Activated B cell treated with CpG ODN at 0.5 μM for 24 hours (primary cell): ENCODE data around the gene ARHGEF5. TPM values are rescaled to one million over a fixed set of nuclear protein-coding genes. Genes with fewer than 3 reads are reported as not detected.
"Not testable (repeated sequence)": the region's sequence is repeated elsewhere in the genome, so short reads cannot be mapped to it uniquely, and the experiment has no call there.

ENCODE experiments used
- ATAC-seq: fragments of 200-7000 bp; cut with Tn5 transposase; one replicate; pipeline ENCODE4 v1.10.0; 2021; ENCODE audit warnings: low read depth, mild to moderate bottlenecking, moderate library complexity
- CTCF ChIA-PET: fragments of 350-600 bp; sonication (Branson Sonifier 250); formaldehyde crosslinking; loops from one replicate; lab custom pipeline; 2021; ENCODE audit warnings: antibody characterized with exemption; lab: Charles Lee
- POLR2A ChIA-PET: fragments of 350-600 bp; sonication (Branson Sonifier 250); formaldehyde crosslinking; loops from one replicate; lab custom pipeline; 2021; ENCODE audit warnings: antibody characterized with exemption; lab: Charles Lee
- DNase-seq: peaks from one replicate; pipeline ENCODE4 v3.0.0; 2022
- H3K27ac Mint-ChIP-seq: one replicate; pipeline ENCODE4 v1.8.0; 2020; ENCODE audit warnings: mixed read lengths
- H3K27me3 Mint-ChIP-seq: one replicate; pipeline ENCODE4 v1.8.0; 2021; ENCODE audit warnings: mixed read lengths
- H3K36me3 Mint-ChIP-seq: one replicate; pipeline ENCODE4 v1.8.0; 2021; ENCODE audit warnings: low read depth, mixed read lengths
- H3K4me1 Mint-ChIP-seq: one replicate; pipeline ENCODE4 v1.8.0; 2021; ENCODE audit warnings: mixed read lengths
- H3K4me3 Mint-ChIP-seq: one replicate; pipeline ENCODE4 v1.8.0; 2020; ENCODE audit warnings: mild to moderate bottlenecking, mixed read lengths
- H3K9me3 Mint-ChIP-seq: one replicate; pipeline ENCODE4 v1.8.0; 2020; ENCODE audit warnings: mixed read lengths
- CTCF ChIP-seq: fragments of 200-600 bp; IDR thresholded peaks from one replicate; pipeline ENCODE4 v1.8.0; 2022; ENCODE audit warnings: antibody characterized with exemption, mild to moderate bottlenecking
- intact Hi-C: fragments of 100-400 bp; cut with micrococcal nuclease; formaldehyde crosslinking; loops from one replicate; pipeline ENCODE4 v1.15.1; 2024
- total RNA-seq: library from RNA; stranded (reverse); gene quantifications from 2 replicates; pipeline ENCODE4 v1.2.3, GENCODE V29; 2022

ARHGEF5 gene
- total RNA-seq, 1 donor from 2014 or later, result 6.4 TPM

GRCh38 chr7:144415858-144416257, 60.7 kb downstream of the ARHGEF5 start:
- intact Hi-C loops, result no loop called here
- no peaks in the 10 kb centered on the region for H3K36me3 Mint-ChIP-seq
- H3K9me3 Mint-ChIP-seq, result no peaks in the 10 kb centered on the region
- ATAC-seq (no peak), DNase-seq (no peak)
- peaks cover 1% of the 10 kb centered on the region for H3K27me3 Mint-ChIP-seq
- H3K4me3 Mint-ChIP-seq, result no peak overlapping the region
- TF ChIP-seq CTCF, result no peak
- no peaks in the 10 kb centered on the region for H3K4me1 Mint-ChIP-seq
- H3K27ac Mint-ChIP-seq, result no peak overlapping the region
- CTCF ChIA-PET, result no interaction called here
- POLR2A ChIA-PET, result no interaction called here

- no peaks in the 10 kb centered on the region for H3K36me3 Mint-ChIP-seq
- no peak for TF ChIP-seq CTCF
- peaks cover 1% of the 10 kb centered on the region for H3K27me3 Mint-ChIP-seq
- H3K4me1 Mint-ChIP-seq, result no peaks in the 10 kb centered on the region
- no peak overlapping the region for H3K4me3 Mint-ChIP-seq
- ChIA-PET POLR2A (no interaction called here), CTCF (no interaction called here)
- no peak overlapping the region for H3K27ac Mint-ChIP-seq
- no peak for ATAC-seq
- H3K9me3 Mint-ChIP-seq, result no peaks in the 10 kb centered on the region
- intact Hi-C loops, result no loop called here
- no peak for DNase-seq
Measured at GRCh38 chr7:144416341-144416740, 61.1 kb downstream of the ARHGEF5 start.

- POLR2A ChIA-PET, ATAC-seq, H3K9me3 Mint-ChIP-seq, intact Hi-C loops, H3K27me3 Mint-ChIP-seq, H3K4me3 Mint-ChIP-seq, H3K4me1 Mint-ChIP-seq, H3K27ac Mint-ChIP-seq, CTCF ChIA-PET, H3K36me3 Mint-ChIP-seq, DNase-seq: not testable (repeated sequence)
Measured at GRCh38 chr7:144418931-144419330, 63.7 kb downstream of the ARHGEF5 start.

GRCh38 chr7:144427539-144427938, 72.3 kb downstream of the ARHGEF5 start:
- H3K4me1 Mint-ChIP-seq, ATAC-seq, H3K36me3 Mint-ChIP-seq, POLR2A ChIA-PET, intact Hi-C loops, H3K27me3 Mint-ChIP-seq, CTCF ChIA-PET, H3K27ac Mint-ChIP-seq, DNase-seq, H3K4me3 Mint-ChIP-seq: not testable (repeated sequence)
- peaks cover 16% of the 10 kb centered on the region for H3K9me3 Mint-ChIP-seq

GRCh38 chr7:144428431-144428830, 73.2 kb downstream of the ARHGEF5 start:
- Mint-ChIP-seq H3K4me3 (no peak overlapping the region), H3K36me3 (no peaks in the 10 kb centered on the region), H3K27me3 (no peaks in the 10 kb centered on the region), H3K27ac (no peak overlapping the region), H3K4me1 (no peaks in the 10 kb centered on the region), H3K9me3 (peaks cover 16% of the 10 kb centered on the region)
- intact Hi-C loops, result no loop called here
- TF ChIP-seq CTCF, result no peak
- ATAC-seq (no peak), DNase-seq (no peak)
- ChIA-PET CTCF (no interaction called here), POLR2A (no interaction called here)

Other genes with a start within 250 kb of the ARHGEF5 start
- not detected in 2 replicates for gene OR2A2, start 245.8 kb upstream of the ARHGEF5 start, total RNA-seq
- gene OR2A14, start 232.2 kb upstream of the ARHGEF5 start, total RNA-seq, result not detected in 2 replicates
- gene CTAGE4, start 171.9 kb upstream of the ARHGEF5 start, total RNA-seq, result not detected in 2 replicates
- gene ARHGEF35, start 159.6 kb upstream of the ARHGEF5 start, total RNA-seq, result 3.9 and 4.9 TPM in 2 replicates
- not detected in 2 replicates for gene OR2A42, start 115.8 kb upstream of the ARHGEF5 start, total RNA-seq
- gene OR2A7, start 90.6 kb upstream of the ARHGEF5 start, total RNA-seq, result 1.3 and 1.9 TPM in 2 replicates
- 0.64 and 1.00 TPM in 2 replicates for gene CTAGE8, start 86.1 kb upstream of the ARHGEF5 start, total RNA-seq
- gene OR2A1, start 43.0 kb upstream of the ARHGEF5 start, total RNA-seq, result 0.05 TPM in 1 of 2 replicates, not detected in the other
- not detected in 2 replicates for gene NOBOX, start 48.3 kb downstream of the ARHGEF5 start, total RNA-seq